Measurements from ENCODE around the gene DISC1.

DNA sequence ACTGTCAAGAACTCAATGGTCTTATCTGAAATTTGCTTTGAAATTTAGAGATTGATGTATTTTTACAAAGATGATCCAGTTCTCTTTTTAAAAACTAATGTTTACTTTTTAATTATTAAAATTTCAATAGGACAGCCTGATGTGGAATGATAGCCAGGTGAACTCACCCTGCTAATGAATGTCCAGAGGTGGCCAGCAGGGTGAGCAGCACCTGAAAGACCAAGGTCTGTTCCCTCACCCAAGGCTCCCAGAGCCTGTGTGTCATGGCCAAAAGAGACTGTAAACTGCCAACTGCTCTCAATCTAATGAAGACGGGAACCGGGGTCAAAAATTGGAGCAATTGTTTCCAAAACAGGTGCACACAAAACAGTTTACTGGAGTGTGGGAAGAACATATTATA lies 340.4 kb downstream of the DISC1 start:
- no peak for TF ChIP-seq EZH2 (IDR thresholded peaks at IDR 0.05; ENCODE audit: borderline replicate concordance, low read depth, low read length, severe bottlenecking)
- TF ChIP-seq, protein P1, sequence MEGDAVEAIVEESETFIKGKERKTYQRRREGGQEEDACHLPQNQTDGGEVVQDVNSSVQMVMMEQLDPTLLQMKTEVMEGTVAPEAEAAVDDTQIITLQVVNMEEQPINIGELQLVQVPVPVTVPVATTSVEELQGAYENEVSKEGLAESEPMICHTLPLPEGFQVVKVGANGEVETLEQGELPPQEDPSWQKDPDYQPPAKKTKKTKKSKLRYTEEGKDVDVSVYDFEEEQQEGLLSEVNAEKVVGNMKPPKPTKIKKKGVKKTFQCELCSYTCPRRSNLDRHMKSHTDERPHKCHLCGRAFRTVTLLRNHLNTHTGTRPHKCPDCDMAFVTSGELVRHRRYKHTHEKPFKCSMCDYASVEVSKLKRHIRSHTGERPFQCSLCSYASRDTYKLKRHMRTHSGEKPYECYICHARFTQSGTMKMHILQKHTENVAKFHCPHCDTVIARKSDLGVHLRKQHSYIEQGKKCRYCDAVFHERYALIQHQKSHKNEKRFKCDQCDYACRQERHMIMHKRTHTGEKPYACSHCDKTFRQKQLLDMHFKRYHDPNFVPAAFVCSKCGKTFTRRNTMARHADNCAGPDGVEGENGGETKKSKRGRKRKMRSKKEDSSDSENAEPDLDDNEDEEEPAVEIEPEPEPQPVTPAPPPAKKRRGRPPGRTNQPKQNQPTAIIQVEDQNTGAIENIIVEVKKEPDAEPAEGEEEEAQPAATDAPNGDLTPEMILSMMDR (IDR thresholded peaks at IDR 0.05; ENCODE audit: extremely low read depth in 1 of 2, insufficient read depth in 1 of 2, low read depth in 1 of 2, low read length in 2 of 2), result no peak
- TF ChIP-seq, protein P2, sequence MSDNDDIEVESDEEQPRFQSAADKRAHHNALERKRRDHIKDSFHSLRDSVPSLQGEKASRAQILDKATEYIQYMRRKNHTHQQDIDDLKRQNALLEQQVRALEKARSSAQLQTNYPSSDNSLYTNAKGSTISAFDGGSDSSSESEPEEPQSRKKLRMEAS (IDR thresholded peaks at IDR 0.05; ENCODE audit: insufficient read depth, insufficient read length), result no peak
- TF ChIP-seq POLR2AphosphoS5 (IDR thresholded peaks at IDR 0.05; ENCODE audit: insufficient read depth, low read depth, low read length), result no peak
- TF ChIP-seq POLR2A (IDR thresholded peaks at IDR 0.05; ENCODE audit: low read depth, low read length), result no peak
- TF ChIP-seq JUN (IDR thresholded peaks at IDR 0.05; ENCODE audit: borderline replicate concordance, insufficient read depth, insufficient read length, low read depth), result no peak
- TF ChIP-seq GATA2 (IDR thresholded peaks at IDR 0.05; ENCODE audit: insufficient read depth, insufficient read length, low read depth, low read length), result no peak
- no peak for TF ChIP-seq MYC (IDR thresholded peaks at IDR 0.05; ENCODE audit: low read depth, low read length)
